Endothelial cell of hepatic sinusoid (primary cell): ENCODE results near the gene ZMIZ2.
"Not testable (repeated sequence)": the region's sequence is repeated elsewhere in the genome, so short reads cannot be mapped to it uniquely, and the experiment has no call there.

Experiments
- in situ Hi-C: cut with HindIII; loops from 2 replicates; pipeline ENCODE4 v1.10.0; 2017; ENCODE audit warnings: low sequenced_read_pairs

ZMIZ2 gene, protein sequence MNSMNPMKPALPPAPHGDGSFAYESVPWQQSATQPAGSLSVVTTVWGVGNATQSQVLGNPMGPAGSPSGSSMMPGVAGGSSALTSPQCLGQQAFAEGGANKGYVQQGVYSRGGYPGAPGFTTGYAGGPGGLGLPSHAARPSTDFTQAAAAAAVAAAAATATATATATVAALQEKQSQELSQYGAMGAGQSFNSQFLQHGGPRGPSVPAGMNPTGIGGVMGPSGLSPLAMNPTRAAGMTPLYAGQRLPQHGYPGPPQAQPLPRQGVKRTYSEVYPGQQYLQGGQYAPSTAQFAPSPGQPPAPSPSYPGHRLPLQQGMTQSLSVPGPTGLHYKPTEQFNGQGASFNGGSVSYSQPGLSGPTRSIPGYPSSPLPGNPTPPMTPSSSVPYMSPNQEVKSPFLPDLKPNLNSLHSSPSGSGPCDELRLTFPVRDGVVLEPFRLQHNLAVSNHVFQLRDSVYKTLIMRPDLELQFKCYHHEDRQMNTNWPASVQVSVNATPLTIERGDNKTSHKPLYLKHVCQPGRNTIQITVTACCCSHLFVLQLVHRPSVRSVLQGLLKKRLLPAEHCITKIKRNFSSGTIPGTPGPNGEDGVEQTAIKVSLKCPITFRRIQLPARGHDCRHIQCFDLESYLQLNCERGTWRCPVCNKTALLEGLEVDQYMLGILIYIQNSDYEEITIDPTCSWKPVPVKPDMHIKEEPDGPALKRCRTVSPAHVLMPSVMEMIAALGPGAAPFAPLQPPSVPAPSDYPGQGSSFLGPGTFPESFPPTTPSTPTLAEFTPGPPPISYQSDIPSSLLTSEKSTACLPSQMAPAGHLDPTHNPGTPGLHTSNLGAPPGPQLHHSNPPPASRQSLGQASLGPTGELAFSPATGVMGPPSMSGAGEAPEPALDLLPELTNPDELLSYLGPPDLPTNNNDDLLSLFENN

DNA sequence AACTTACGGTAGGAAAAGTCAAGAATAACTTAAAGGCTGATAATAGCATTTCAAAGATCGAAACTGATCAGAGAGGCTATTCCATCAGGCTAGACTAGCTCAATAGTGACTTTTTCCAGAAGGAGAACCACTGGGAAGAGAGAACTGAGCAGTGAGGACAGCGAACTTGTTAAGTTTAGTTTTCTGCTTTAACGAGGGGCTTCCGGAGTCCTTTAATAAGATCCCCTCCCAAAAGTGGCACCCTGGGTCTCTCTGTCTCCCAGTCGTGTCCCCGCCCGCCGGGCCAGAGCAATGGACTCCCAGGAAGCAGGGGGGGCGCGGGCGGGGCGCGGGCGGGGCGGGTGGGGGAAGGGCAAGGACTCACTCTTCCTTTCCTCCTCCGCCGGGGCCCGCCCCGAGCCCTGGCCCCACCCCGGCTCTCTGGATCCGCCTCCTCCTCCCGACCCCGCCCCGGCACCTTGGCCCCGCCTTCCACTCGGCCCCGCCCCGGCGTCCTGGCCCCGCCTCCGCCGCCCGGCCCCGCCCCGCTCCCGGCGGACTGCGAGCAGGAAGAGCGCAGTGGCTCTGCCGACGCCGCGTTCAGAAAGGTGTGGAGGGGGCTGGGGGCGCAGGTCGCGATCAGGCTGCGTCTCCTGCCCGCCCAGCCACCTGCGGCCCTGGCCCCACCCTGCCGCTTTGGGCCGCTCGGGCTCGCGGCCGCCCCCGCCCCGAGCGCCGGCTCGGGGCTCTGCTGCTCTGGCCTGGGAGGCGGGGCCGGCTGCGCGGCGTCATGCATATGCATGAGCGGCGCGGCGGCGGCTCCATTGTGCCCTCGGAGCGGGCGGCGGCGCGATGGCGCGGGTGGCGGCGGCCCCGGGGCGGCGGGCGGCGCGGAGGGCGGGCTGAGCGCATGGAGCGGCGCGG, at the start of gene ZMIZ2:
ZMIZ2 (plus strand) TSS at position 803 of the 903 bp plus-strand sequence. CDS start 7,403 bp downstream, outside the sequence.
- in situ Hi-C loops = no loop called here

DNA sequence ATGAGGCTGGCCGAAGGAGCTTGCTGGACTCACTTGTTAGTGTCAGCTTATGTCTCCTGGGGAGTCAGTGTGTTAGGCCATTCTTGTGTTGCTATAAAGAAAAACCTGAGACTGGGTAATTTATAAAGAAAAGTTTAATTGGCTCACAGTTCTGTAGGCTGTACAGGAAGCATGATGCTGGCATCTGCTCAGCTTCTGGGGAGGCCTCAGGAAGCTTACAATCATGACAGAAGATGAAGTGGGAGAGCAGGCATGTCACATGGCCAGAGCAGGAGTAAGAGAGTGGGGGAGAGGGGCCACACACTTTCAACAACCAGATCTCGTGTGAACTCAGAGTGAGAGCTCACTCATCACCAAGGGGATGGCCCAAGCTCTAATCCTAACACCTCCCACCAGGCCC, 49.0 kb upstream of the ZMIZ2 start:
- in situ Hi-C loops = not testable (repeated sequence)

DNA sequence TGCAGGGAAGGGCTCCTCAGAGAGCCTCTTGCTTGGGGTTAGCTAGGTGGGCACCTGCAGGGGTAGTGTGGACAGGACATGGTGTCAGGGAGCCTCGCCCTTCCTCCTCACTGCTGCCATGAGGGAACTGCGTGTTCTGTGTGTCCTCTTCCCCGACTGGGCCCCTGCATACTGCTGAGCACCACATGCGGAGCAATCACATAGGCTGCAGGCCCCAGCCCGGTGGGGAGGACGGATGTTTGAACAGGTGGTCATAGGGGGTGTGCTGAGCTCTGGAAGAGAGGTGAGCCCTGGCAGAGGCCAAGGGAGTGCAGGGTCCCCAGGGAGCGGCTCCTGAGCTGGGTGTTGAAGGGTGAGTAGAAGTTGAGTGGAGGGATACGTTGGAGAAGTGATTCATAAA, 48.3 kb upstream of the ZMIZ2 start:
- in situ Hi-C loops = no loop called here

DNA sequence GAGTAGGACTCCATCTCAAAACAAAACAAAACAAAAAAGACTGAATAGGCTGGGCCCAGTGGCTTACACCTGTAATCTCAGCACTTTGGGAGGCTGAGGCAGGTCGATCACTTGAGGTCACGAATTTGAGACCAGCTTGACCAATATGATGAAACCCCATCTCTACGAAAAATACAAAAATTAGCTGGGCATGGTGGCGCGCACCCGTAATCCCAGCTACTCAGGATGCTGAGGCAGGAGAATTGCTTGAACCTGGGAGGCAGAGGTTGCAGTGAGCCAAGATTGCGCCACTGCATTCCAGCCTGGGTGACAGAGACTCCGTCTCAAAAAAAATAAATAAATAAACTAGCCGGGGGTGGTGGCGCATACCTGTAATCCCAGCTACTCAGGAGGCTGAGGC, 45.3 kb upstream of the ZMIZ2 start:
- in situ Hi-C loops = not testable (repeated sequence)

DNA sequence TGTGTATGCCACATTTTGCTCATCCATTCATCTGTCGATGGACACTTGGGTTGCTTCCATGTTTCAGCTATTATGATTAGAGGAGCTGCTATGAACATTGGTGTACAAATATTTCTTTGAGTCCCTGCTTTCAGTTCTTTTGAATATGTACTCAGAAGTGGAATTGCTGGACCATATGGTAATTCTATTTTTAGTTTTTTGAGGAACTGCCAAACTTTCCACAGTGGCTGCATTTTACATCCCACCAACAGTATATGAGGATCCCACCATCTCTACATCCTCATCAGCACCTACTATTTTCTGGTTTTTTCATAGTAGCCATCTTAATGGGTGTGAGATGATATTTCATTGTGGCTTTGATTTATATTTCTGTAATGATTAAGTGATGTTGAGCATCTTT, 44.7 kb upstream of the ZMIZ2 start:
- in situ Hi-C loops = no loop called here

DNA sequence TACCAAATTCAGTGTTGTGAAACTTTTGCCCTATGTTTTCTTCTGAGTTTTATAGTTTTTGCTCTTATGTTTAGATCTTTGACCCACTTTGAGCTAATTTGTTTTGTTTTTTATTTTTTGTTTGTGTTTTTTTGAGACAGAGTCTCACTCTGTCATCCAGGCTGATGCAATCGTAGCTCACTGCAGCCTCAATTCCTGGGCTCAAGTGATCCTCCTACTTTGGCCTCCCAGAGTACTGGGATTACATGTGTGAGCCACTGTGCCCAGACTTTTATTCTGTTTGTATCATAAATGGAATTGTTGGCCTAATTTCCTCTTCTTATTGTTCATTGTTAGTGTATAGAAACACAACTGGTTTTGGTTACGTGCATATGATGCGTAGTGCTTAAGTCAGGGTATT, 43.2 kb upstream of the ZMIZ2 start:
- in situ Hi-C loops = no loop called here

DNA sequence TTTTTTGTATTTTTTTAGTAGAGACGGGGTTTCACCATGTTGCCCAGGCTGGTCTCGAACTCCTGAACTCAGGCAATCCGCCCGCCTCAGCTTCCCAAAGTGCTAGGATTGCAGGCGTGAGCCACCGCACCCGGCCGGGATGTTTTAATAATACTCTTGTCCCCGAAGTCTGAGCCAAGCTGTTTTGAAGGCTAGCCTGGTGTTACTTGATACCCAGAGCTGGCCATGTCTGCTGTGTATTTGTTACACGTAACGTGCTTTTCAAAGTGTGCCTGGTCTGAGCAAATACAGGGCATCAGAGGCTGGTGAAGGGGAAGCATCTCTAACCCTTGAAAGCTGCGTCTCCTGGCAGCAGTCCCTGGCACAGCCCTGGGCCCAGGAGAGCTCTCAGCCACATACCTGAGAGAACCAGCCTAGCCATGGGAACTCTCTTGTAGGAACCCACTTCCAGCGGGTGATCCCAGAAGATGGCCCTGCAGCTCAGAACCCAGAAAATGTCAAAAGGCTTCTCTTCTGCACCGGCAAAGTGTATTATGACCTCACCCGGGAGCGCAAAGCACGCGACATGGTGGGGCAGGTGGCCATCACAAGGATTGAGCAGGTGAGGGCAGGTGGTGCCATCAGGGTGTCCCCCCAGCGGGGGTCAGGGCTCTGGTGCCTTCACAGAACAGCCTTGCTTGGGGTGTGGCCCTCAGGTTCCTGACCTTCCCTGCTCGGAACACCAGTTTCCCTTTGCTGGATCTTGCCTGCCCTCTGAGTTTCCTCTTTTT, 41.7 kb upstream of the ZMIZ2 start:
- in situ Hi-C loops = no loop called here

DNA sequence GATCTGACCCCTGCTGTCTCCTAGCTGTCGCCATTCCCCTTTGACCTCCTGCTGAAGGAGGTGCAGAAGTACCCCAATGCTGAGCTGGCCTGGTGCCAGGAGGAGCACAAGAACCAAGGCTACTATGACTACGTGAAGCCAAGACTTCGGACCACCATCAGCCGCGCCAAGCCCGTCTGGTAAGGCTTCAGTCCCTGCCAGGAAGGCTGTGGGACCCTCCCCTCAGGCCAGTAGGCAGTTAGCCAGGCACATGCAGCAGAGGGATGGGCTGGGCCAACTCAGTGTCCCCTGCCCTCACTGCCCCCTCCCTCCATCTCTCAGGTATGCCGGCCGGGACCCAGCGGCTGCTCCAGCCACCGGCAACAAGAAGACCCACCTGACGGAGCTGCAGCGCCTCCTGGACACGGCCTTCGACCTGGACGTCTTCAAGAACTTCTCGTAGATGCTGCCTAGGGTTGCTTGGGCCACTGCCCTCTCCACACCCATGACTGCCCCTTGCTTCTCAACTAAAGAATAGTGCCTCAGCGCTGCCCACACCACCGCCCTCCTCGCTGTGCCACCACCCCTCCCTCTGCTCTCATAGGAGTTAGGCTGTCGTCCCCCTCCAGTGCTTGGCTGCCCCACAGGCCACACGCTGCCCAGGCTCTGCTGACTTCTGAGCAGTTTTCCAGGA, 41.0 kb upstream of the ZMIZ2 start:
- in situ Hi-C loops = no loop called here

DNA sequence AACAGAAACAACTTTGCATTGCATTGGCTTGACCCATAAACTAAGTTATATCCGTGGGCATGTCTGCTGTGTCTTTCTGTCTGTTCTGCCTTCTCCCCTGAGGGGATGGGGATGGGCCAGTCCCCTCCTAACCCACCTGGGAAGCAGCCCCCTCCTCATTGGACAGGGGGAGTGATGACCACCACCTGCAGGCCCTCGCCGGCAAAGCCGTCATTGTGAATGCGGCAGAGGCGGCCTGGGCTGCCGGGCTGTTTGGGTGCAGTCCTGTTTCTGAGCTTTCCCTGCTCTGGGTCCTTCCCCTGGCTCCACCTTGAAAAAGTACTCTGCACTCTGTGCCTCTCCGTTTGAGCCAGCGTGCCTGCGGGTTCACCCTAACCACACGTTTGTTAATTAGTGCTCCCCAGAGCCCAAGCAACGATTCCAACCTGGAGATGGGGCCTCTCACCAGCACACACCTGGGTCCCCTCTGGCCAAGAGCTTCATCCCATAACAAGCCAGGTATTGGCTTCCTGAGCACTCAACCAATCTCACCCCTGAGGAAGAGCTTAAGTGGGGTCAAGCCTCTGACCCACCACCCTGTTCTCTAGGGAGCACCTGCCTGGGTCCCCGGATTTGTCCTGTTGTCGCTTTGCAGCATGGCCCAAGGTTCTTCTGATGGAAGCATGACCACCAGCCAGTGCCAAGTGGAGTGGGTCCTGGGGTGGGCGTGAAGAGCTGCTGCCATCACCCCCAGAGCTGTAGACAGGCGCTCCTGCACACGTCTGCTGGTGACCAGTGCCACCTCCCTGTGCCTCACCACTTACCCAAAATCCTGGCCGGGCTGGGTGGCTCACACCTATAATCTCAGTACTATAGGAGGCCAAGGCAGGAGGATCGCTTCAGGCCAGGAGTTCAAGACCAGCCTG, 39.4 kb upstream of the ZMIZ2 start:
- in situ Hi-C loops = no loop called here

DNA sequence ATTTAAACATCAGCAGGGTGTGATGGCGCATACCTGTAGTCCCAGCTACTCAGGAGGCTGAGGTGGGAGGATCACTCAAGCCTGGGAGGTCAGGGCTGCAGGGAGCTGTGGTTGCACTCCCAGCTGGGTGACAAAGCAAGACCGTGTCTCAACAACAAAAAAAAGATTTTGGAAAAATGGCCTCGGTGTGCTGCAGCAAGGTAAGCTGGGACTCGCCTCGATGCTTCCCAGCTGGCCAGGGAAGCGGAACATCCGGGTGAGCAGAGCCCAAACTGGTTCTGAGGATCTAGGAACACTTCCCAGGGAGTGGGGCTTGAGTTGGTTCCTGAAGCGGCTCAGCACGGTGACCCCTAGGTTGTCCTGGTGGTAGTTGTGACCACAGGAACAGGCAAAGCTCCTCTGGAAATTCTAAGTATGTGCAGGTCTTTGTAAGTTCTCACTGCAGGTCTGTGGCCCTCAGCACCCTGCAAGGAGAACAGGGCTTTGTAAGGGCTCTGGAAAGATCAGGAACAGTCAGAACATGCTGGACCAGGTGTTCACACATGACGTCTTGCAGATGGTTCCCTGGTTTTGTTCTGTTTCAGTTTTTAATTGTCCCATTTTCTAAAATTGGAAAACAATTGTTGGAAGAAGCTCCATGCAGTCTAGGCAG, 38.6 kb upstream of the ZMIZ2 start:
- in situ Hi-C loops = no loop called here

DNA sequence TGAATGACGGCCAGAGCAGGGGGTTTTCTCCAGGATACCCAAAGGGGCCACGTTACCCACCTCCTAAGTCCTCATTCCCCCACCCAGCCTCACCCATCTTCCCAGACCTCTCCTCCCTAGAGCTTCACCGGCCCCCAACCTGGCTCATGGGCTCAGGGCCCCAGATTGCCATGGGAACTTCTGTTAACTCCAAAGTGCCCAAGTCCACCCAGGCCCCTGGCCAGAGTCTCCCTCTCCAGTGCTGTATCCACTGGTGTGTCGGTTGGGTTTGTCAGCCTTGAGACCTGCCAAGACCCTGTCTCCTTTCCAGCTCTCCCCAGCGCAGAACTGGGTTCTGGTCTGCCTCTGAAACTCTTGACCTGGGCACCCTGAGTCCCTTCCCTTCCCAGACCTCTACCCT, 37.1 kb upstream of the ZMIZ2 start:
- in situ Hi-C loops = no loop called here

DNA sequence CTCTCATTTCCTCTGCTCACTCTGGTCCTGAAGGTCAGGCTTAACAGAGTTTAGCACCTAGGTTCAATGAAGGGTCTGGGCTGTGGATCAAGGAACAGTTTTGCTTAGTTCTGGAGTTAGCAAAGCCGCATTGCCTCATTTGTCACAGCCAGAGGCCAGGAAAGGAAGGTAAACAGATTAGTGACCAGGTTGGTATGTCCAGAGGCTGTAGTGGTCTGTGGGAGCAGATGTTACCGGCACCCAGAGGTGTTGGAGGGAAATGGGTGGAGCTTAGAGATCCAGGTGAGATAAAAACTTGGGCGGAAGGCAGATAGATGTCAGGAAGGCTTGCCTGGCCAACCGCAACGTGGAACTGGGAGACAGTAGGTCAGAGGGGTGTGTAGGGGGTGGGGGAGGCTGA, 36.6 kb upstream of the ZMIZ2 start:
- in situ Hi-C loops = no loop called here

DNA sequence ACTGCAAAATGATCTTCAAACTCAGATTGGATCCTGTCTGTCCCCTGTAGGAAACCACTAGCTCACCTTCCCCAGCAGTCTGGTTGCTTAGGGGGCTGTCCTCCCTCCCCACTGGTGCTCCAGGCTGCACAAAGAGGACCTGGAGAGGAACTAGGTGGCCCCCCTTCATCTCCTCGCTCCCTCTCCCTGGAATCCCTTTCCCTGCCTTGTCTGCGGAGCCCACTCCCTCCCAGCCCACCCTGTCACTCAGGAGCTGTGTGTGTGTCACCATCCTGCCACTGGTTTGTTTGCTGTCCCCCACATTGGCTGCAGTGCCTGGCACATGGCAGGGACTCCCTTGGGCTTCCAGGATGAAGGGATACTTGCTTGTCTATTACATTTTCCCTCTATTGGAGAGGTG, 35.5 kb upstream of the ZMIZ2 start:
- in situ Hi-C loops = no loop called here

DNA sequence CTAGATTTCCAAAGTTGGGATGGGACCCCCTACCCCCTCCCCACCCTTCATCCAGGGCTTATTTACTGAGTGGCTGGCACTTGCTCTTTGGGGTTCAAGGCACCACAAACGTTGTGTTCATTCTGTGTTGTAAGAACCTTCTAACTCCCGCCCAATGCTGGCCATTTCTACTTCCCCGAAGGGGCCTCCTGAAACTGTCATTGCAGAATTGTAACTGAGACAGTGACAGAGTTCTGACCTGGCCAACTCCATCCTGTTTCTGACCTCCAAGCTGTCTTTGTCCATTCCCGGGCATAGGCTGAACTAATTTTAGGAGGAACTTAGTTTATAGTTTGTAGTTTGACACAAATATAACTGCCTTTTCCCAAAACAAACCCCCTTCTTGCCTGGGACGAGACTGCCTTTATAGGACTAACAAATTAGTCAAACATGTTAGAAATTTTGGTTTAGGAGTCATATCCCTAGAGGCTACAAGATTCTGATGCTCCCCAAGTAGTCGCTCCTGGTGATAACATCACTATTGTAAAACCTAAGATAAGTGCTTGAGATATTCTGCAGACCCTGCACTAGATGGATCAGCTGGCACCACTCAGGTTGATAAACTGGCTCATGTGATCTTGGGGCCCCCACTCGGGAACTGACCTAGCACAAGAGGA, 34.8 kb upstream of the ZMIZ2 start:
- in situ Hi-C loops = no loop called here

DNA sequence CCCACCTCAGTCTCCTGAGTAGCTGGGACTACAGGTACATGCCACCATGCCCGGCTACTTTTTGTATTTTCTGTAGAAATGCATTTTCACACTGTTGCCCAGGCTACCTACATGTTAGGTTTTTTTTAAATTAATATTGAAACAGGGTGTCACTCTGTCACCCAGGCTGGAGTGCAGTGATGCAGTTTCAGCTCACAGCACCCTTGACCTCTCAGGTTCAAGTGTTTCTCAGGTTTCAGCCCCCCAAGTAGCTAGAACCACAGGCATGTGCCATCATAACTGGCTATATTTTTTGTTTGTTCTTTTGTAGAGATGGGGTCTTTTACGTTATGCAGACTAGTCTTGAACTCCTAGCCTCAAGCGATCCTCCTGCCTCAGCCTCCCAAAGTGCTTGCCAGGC, 32.4 kb upstream of the ZMIZ2 start:
- in situ Hi-C loops = no loop called here

DNA sequence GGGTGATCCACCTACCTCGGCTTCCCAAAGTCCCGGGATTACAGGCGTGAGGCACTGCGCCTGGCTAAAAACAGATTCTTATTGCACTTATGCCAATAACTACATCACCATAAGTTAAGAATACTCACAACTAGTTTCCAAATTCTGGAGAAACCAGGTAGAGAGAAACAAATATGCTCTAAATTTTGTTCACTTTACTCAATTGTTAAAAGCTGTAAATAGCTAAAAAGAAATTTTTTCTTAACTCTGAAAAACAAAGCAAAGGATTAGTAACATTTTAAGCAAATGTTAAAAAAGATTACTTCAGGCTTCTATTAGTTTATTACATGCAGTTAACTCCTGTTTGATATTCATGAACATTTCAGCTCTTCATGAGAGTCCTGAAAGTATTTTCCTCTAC, 28.3 kb upstream of the ZMIZ2 start:
- in situ Hi-C loops = no loop called here

DNA sequence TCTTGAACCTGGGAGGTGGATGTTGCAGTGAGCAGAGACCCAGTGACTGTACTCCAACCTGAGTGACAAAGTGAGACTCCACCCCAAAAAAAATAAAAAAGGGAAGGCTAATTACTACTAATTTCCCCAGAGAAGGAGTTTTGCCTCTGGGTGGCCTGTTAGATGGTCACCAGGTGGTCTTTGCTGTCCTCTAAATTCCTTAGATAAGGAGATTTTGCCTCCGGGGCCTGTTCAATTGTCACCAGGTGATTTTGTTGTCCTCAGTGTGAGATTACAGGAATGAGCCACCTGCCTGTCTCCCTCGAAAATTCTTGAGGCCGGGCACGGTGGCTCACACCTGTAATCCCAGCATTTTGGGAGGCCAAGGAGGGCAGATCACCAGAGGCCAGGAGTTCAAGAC, 24.4 kb upstream of the ZMIZ2 start:
- in situ Hi-C loops = no loop called here

DNA sequence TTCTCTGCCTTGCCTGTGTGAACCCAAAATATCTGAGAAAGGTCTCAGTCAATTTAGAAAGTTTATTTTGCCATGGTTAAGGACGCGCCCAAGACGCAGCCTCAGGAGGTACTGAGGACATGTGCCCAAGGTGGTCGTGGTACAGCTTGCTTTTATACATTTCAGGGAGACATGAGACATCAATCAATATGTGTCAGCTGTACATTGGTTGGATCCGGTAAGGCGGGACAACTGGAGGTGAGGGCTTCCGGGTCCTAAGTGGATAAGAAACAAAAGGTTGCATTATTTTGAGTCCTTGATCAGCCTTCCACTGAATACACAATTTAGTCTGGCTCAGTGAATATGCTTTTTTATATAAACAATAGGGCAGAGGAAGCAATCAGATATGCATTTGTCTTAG, 22.4 kb upstream of the ZMIZ2 start:
- in situ Hi-C loops = not testable (repeated sequence)
